AG20443 (cell line): ENCODE data around the gene PPP2R5A.
"Not testable (repeated sequence)": the region's sequence is repeated elsewhere in the genome, so short reads cannot be mapped to it uniquely, and the experiment has no call there.

ENCODE experiments used
- DNase-seq: peaks from one replicate; pipeline ENCODE4 v3.0.0; 2012; ENCODE audit warnings: low spot score, mixed read lengths

PPP2R5A gene

DNA sequence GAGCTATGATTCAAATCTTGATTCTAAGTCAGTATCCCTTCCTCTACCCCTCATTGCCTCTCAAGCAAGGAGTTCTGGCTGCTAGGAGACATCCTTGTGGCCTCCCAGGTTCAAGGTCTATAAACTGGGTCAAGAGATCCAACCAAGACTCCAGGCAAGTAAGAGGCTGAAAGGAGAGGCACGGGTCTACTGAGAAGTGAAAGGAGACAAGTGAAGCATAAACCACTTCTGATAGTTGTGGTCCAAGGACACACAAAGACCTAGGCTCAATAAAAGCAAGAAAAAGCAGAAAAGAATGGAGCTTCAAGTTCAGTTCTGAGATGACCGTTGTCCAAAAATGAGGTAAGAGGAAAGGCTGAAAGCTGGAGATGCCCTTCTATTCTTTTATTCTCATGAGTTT is 17.8 kb upstream of the PPP2R5A start:
- no peak for DNase-seq

DNA sequence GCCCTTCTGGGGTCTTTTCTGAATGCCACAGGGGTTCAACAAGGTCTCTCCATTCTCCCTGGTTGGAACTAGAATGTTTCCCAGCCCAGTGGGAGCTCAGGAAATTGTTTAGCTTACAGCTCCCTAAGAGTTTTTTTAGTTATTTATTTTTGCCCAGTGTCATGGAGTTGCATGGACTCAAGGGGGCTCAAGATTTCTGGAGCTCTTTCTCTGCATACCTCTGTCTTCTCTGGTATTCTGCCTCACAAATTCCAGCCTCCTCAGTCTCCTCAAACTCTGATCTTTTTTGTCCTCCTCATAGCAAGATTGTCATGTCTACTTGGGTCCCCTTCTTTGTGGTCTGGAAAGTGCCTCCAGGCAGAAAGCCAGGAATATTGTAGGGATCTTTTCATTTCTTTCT is 15.9 kb upstream of the PPP2R5A start:
- no peak for DNase-seq

DNA sequence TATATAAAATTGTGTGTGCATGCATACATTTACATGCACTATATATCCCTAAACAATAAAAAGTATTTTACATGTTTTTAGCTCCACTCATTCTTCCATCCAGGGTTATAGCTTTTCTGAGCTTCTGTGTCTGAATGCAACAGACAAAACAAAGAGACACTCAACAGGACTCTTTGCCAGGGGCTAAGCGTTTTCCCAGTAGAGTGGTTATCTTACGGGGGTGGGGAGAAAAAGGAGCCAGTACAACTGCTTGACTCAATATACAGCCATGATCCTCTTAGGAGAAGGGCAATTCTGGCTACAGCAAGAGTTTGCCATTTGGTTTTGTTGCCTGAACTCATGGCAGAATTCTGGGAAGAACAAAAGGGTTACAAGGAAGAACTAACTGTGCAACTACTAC is 14.6 kb upstream of the PPP2R5A start:
- no peak for DNase-seq

DNA sequence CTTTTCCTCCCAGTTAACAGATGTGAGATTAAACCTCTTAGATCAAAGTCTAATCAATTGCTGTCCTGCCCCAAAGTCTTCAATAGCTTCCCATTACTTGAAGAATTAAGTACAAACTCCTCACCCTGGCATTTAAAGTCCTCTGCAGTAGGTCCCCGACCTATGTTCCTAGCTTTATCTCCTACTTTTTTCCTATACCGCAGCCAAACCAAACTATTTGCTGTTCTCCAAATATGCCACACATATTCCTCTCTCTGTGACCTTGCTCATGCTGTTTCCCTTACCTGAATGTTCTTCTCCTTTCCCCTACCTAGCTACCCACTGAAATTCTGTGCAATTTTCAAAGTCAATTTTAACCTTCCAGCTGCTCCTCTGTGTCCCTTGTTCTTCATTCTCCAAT is 14.0 kb upstream of the PPP2R5A start:
- DNase-seq, result no peak

DNA sequence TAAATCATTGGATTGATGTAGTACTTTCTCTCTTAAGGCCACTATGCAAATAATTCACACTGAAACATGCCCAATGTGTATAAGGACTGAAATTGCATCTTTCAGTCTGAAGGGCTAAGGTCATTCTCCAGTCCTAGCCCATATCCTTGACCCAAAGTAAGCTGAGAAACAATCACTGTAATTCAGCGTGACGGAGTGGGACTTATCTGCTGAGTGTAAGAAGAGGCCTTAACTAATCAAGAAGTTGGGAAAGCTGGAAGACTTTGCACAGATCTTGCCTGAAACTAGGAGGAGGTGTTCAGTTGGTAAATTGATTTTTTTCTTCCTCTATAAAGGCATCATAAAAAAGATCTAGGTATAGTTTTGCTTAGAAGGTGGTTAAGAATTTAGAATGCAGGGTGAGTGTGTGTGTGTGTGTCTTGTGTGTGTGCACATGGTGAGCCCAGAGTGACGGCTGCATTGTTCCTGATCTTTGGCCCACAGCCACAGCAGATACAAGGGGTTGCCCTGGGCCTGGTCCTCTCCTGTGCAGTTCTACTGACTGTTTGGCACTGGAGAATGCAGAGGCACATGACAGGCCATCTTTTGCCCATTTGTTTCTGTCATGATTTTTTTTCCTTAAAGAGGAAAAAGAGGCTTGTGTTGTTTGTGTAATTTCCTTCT is 13.3 kb upstream of the PPP2R5A start:
- no peak for DNase-seq

DNA sequence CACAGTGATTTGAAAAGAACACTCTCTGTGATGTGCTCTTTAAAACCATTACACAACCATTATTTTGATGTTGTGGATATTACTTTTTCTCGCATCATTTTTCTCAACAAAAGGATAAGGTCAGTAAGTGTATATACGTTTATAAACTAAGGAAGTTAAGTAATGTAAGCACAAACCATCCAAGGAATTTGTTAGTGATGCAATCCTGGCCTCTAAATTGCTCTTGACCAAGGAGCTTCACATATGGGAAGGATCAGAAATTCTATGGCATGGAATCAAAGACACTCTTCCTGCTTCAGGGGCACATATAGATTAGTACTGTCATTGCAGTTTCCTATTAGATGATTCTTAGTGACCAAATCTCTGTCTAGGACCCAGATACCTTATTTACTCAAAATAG is 3.6 kb upstream of the PPP2R5A start:
- DNase-seq, result no peak

DNA sequence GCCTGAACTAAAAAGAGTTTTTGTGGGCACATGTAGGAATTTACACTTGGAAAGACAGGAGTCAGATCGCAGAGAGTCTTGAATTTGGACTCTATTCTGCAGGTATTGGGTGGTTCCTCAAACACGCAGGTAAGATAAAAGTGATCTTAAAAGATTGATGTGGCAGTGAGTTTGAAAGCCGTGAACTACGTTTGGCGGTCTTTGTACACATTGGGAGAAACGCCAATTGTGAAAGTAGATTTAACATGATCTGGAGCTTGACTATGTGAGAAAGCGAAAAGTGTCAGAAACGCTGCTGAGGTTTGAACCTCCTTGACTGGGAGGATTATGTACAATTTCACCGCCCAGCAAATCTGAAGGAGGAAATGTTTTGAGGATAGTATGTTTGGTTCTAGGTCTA is 1.5 kb upstream of the PPP2R5A start:
- no peak for DNase-seq

DNA sequence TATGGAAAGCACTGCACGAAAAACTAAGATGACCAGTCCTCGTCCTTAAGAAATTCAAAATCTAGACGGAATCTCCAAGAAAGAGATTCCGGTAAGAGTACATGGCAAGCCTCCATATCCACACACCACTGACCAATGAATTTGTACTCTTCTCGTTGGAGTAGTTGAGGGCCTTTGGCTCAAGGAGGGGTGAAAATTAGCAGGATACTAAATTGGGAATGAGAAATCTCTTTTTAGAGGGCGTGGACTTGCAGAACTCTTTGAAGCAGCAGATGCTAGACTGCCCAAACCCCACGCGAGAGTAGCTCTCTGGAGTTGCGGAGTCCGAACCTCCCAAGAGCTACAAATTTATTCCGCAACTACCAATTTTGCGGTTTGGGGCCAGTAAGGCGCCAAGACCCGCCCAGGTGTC is 872 bp upstream of the PPP2R5A start:
- DNase-seq, result peak; percentile 44

DNA sequence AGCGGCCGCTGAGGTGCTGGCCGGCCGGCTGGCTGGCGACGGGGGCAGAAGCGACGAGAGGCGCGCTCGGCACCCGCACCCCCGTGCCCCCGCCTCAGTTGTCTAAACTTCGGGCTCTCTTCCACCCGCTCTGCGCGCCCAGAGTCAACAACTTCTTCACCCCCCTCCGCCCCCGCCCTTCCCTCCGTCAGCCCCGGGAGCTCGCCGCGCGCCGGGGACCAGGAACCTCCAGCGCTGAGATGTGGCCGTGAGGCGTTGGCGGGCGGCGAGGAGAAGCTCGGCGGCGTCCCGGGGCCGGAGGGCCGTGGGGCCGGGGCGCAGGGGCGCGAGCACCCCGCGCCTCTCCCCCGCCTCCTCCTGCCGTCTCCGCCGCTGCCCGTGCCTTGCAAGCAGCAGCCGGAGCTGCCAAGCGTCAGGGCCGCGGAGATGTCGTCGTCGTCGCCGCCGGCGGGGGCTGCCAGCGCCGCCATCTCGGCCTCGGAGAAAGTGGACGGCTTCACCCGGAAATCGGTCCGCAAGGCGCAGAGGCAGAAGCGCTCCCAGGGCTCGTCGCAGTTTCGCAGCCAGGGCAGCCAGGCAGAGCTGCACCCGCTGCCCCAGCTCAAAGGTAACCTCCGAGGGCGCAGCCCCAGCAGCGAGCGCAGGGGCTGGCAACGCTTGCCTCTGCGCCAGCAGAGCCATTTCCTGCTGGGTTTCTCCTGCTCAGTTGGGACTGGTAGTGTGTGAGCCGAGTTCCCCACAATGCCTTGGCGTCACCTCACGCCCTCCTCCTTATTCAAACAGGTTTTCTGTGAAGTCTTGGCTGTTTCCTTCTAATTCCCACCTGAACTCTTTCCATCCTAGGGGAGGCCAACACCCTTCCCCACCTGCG is 710 bp downstream of the PPP2R5A start:
- peak; percentile 64 for DNase-seq

DNA sequence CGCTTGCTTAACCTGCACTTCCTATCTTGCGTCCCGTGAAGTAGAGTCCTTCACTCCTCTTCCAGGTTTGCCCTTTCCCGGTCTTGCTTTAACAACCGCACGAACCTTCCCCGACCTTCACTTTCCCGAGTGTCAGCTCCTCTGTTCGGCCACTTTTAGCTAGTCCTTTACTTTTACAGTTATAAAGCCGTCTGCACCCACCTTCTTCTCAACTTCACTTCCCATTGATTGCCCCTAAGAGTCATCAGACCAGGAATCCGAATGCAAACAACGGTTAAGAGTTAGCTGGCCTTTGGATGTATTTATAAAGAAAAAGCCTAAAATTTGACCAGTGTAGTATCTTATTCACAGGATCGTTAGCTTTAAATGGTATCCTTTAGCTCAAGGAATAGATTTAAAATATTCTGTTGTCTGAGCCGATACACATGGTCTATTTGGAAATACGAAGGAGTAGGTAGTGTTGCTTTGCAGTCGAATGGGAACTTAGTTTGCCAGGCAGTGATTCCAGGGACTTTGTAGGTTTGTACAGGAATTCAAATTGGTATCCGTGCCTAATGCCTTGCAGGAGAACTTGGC is 1.4 kb downstream of the PPP2R5A start:
- no peak for DNase-seq

DNA sequence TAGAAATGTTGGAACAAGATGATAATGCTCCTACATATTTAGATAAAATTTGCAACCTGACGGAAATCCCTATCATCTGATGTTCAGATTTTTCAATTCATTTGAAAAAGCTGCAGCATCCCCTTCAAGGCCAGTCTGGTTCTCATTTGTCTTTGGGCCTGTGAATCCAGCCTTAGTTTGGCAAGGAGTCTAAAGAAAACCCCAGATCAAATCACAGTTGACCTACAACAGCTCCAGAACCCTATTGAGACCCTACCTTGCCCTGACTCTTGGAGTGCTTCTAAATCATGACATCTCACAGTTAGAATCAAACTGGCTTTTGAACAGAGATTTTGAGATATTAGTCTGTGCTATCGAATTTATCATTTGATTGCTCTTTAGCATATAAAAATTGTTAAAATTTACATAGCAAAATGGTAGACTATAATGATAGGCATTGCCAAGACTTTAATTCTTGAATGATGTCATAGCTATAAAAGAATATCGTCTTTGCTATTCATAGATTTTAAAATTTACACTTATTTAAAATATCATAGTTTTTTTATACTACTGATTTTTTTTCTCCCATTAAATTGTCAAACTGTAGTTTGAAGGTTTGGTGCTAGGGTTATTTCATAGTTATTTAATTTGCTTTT is 2.2 kb downstream of the PPP2R5A start:
- DNase-seq, result no peak

DNA sequence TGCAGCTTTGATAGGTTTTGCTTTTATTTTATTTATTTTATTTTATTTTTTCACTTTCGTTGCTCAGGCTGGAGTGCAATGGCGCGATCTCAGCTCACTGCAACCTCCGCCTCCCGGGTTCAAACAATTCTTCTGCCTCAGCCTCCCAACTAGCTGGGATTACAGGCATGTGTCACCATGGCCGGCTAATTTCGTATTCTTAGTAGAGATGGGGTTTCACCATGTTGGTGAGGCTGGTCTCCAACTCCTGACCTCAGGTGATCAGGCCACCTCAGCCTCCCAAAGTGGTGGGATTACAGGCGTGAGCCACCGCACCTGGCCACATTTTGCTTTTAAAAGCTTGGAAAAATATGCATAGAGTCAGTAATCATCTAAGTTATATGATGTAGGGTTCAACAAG is 2.8 kb downstream of the PPP2R5A start:
- DNase-seq, result not testable (repeated sequence)

DNA sequence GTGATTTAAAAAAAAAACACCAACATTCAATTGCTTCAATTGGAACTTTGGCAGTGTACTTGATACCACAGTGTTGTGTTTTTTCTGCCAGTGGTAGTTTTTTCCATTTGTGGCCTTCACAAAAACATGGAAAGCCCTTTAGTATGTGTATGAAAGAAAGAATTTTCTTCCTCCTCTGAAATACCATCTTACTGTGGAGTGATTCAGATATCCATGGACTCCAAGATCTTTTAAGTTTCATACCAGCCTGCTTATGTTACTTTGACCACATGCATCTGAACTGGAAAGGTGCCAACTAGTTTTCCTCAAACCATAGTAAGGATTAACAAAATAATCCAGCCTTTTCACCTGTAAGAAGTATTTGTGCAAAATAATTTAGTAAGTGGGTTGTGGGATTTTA is 3.4 kb downstream of the PPP2R5A start:
- DNase-seq, result no peak

DNA sequence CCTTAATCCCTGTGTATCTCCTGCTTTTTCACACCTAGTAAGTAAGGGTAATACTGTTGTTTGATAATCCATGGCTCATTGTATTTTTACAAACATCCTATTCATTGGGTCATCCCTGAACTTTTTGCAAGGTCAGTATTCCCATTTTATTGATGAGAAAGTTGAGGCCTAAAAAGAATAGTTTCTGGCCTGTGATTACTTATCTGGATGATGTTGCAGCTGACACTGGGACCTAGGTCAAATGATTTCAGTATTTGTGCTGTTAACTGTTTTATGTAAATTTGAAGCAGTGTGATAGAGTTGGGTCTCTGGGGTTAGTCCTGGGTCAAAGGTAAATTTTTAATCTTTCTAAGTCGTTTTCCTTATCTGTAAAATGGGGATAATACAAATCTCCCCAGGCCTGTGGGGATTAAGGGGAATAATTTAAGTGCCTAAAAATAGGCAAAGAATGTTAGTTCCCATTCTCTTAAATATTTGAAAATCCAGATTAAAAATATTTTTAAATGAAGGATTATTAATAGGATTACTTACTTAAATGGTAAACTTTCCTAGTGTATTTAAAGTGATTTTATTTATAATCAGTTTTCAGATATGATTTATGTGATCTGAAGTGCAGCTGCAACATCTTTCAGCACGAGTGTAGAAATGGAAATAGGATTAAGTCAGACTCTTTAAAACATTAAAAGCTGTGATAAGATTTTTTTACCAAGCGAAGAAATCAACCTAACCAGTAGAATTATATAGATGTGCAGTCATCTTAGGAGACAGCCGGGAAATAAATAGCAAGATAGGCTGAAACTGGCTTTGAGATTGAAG is 4.3 kb downstream of the PPP2R5A start:
- no peak for DNase-seq

DNA sequence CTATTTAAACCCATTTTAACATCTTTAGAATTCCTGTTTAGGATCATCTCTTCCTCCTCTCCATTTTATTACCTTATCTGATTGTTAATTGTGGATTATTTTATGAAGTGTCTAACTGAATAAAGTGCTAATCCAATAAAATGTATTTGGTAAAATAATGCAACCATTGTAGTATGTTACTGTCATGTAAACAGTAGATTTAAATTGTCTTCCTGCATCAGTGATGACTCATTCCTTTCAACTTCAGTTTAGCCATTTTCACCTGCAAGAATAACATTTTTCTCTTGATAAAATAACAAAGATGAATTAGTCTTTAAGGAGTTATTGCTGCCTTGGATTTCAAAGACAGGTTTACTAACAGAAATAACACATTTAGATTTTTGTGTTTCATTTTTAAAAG is 5.4 kb downstream of the PPP2R5A start:
- DNase-seq, result no peak

DNA sequence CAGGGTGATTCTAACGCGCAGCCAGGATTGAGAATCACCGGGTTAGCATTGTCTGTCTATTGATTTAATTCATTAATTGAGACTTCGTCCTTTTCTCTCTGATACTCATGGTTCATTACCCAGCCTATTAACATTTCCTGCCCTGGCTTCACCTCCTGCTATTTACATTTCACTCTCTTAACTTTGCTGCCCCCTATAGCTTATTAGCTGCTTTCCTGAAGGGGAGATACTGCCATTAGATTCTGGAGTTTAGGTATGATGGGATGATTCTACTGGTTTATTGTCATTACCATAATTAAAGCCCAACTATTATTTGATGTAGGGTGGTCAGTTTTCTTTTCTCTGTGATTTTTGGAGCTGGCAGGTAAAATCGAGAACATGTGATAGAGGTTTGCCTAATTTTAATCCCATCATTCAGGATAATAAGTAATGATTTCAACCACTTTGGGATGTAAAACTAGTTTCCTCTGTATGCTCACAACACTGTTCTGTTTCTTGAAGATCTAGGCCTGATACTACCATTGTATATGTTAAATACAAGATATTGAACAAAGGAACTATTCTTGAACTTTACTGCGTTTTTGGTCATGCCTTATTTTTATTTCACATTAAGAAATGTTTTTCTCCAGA is 6.4 kb downstream of the PPP2R5A start:
- DNase-seq, result no peak

DNA sequence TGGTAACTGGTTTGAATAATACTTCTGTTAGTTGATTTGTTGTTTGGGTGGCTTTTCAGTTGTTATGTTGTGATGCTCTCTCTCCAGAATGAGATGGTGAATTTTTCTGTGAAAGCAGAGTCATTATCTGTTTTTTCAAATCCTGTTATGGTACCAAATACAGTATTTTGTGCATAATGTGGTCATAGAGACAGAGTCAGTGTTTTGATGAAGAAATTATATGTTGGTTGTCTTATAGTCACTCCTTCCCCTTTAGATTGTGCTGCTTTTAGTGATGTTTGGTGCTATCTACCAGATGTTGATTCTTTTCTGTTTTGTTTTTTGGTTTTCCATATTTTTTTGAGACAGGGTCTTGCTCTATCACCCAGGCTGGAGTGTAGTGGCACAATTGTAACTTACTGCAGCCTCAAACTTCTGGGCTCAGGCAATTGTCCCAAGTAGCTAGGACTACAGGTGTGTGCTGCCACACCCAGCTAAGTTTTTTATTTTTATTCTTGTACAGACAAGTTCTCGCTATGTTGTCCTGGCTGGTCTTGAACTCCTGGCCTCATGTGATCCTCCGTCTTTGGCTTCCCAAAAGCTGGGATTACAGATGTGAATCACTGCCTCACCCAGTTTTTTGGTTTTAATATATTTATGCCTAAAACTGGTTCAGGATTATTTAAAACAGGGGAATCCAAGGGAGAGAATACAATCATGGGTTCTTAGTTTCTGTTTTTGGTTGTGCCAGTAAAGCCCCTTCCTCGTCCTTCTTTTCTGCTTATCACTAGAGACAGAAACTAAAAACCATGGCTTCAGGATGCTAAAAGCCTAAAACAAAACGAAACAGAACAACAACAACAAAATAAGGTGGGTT is 7.3 kb downstream of the PPP2R5A start:
- no peak for DNase-seq

DNA sequence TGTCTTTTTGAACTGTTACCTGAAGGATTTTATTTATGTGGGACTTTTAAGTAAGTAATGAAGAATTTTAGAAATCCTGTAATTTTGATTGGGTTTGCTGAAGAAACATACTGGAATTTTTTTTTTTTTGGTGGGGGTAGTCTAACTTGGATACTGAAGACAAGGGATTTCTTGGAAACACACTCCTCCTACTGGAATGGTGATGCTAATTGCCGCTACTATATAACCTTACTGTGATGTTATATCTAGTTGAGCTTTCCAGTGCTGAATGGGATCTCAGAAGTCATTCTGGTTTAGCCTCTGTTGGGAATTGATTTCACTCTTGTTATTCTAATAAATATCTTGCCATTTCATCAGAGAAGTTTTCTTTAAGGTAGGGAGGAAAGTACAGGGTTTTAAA is 8.4 kb downstream of the PPP2R5A start:
- no peak for DNase-seq

DNA sequence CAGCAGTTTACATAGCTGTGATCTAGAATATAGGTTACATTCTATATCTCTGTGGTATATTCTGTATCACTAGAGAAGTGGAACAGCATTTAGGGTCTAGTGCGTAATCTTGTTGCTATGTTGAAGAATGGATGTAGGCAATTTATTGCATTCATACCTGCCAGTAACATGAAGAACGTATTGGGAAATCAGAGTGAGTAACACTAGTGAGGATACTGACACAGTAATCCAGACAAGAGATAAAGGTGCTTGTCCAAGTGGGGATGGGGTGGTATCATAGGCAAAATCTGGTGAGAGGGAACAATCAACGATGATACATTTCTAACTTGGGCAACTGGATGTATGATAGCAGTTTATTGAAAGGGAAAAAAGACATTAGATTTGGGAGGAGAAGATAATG is 9.8 kb downstream of the PPP2R5A start:
- no peak for DNase-seq

DNA sequence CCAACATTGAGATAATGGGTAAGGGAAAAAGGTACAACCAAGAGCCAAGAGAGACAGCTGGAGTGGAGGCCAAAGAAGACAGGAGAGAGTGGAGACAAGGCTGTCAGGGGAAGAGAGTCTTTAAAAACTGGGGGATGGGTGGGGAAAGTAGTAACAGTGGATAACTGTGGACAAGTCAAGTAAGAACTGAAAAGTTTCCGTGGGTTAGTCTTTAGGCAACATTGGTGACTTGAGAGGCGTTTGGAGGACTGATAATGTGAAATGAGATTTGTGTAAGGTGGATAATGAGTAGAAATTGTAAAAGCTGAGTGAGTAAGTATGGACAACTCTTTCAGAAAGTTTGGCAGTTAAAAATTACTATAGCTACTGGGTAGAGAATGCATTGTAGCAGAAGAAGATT is 10.4 kb downstream of the PPP2R5A start:
- DNase-seq, result no peak

DNA sequence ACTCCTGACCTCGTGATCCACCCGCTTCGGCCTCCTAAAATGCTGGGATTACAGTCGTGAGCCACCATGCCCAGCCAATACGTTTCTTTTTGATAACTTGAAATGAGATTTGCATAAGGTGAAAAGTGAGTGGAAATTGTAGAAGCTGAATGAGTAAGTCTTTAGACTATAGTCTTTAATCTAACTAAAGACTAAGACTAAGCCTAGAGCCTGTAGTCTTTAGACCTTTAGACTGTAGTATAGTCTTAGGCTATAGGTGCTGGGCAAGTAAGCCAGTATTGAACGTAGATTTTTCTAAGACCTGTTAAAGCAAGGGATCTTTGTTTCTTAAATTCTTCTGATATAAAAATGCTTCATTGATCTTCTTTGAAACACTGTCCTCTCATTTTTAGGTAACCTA is 12.1 kb downstream of the PPP2R5A start:
- no peak for DNase-seq
